Hematopoietic multipotent progenitor cell treated with erythropoietin and hydrocortisone succinate and interleukin-3 and kit ligand, for 4 days (in vitro differentiated cells): ENCODE measurements around the gene PPP3CA.
A peak's percentile ranks its signal among the peaks of the same experiment; 100 is the strongest.

ENCODE experiments used
- DNase-seq: peaks from one replicate; pipeline ENCODE4 v3.0.0-alpha.2; 2015

PPP3CA gene

GRCh38 chr4:101347267-101347556, at the start of gene PPP3CA:
Gene PPP3CA (minus strand): TSS chr4:101347526.
- no peak for DNase-seq

GRCh38 chr4:101393256-101393655, 45.9 kb upstream of the PPP3CA start:
- no peak for DNase-seq

GRCh38 chr4:101370663-101371210, 23.4 kb upstream of the PPP3CA start:
- DNase-seq = no peak

- no peak for DNase-seq
Observed at GRCh38 chr4:101367201-101367600, 19.9 kb upstream of the PPP3CA start.

GRCh38 chr4:101366331-101366730, 19.0 kb upstream of the PPP3CA start:
- no peak for DNase-seq

GRCh38 chr4:101357751-101358150, 10.4 kb upstream of the PPP3CA start:
- no peak for DNase-seq

GRCh38 chr4:101356928-101357327, 9.6 kb upstream of the PPP3CA start:
- DNase-seq = no peak

- no peak for DNase-seq
Observed at GRCh38 chr4:101355767-101356702, 8.7 kb upstream of the PPP3CA start.

GRCh38 chr4:101355246-101355645, 7.9 kb upstream of the PPP3CA start:
- DNase-seq = no peak

- no peak for DNase-seq
Observed at GRCh38 chr4:101349801-101350064, 2.4 kb upstream of the PPP3CA start.

GRCh38 chr4:101348995-101349800, 1.9 kb upstream of the PPP3CA start:
- DNase-seq = peak; percentile 58

GRCh38 chr4:101348367-101348827, 1.1 kb upstream of the PPP3CA start:
- DNase-seq = peak; percentile 31

- DNase-seq = peak; percentile 98
Observed at GRCh38 chr4:101347557-101348366, 436 bp upstream of the PPP3CA start.

- DNase-seq = peak; percentile 83
Observed at GRCh38 chr4:101346351-101347266, 717 bp downstream of the PPP3CA start.

GRCh38 chr4:101345596-101346350, 1.6 kb downstream of the PPP3CA start:
- DNase-seq = peak; percentile 78

- peak; percentile 74 for DNase-seq
Observed at GRCh38 chr4:101345271-101345595, 2.1 kb downstream of the PPP3CA start.

GRCh38 chr4:101339332-101339731, 8.0 kb downstream of the PPP3CA start:
- no peak for DNase-seq

GRCh38 chr4:101337688-101338087, 9.6 kb downstream of the PPP3CA start:
- DNase-seq = no peak

- no peak for DNase-seq
Observed at GRCh38 chr4:101334963-101335572, 12.3 kb downstream of the PPP3CA start.

- DNase-seq = peak; percentile 22
Observed at GRCh38 chr4:101332424-101332823, 14.9 kb downstream of the PPP3CA start.

- DNase-seq = no peak
Observed at GRCh38 chr4:101331017-101331416, 16.3 kb downstream of the PPP3CA start.
